Measurements from ENCODE around the gene IDH2.

GRCh38 chr15:90132437-90132836 is 30.2 kb upstream of the IDH2 start:
- TF ChIP-seq POLR2A (IDR thresholded peaks at IDR 0.05; ENCODE audit: borderline replicate concordance, extremely low read depth, insufficient read depth, insufficient read length) (no peak), CTCF (IDR thresholded peaks at IDR 0.05 in 2 of 3, conservative IDR thresholded peaks at IDR 0.05 in 1 of 3; ENCODE audit: borderline replicate concordance in 1 of 3, insufficient read depth in 1 of 3, low read depth in 2 of 3, low read length in 2 of 3) (no peak)
